Left hindlimb (tissue), 1 donor: Measurements from ENCODE around the gene NPL.

Source experiments
- DNase-seq: peaks from one replicate; pipeline ENCODE4 v3.0.0-alpha.2; 2018

NPL gene, protein sequence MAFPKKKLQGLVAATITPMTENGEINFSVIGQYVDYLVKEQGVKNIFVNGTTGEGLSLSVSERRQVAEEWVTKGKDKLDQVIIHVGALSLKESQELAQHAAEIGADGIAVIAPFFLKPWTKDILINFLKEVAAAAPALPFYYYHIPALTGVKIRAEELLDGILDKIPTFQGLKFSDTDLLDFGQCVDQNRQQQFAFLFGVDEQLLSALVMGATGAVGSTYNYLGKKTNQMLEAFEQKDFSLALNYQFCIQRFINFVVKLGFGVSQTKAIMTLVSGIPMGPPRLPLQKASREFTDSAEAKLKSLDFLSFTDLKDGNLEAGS

DNA sequence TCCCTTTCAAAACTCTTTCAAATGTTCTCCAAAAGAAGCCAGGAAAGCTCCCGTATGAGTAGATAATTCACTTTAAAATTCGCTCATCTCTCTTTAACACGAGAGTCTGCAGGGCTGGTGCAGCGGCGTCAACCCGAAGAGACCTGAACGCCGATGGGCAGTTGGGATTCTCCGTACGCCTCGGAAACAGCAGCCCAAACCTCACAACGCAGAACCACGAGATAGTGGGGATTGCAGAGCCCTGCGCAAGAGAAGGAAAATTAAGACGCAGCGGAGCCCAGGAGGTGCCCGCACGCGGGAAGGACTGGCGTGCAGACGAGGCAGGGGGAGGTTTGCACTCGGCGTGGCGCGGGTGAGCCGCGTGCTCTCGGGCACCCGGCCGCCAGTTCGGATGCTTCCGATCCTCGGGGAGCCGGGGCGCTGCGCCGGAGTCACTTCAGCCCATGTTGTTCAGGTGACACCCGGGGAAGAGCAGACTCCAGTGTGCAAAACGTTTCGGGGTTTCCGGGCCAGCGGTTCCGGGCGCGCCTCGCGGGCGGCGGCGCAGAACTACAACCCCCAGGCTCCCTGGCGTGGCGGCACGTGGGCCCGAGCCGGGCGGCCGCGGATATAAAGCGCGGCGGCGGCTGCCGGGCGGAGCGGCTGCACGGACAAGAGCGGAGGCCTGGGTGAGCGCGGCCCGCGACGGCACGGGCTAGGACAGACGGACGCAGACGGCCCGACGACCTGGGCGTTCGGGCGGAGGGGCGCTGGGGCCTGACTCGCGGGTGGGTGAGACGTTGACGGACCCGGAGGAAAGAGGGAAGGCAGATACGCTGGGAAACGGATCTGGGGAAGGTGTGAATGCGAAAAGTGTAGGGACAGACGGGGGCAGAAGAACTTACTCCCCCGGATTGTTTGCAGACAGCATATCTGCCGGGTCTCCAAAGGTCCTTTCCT, at the start of gene NPL:
Gene NPL, plus strand, starts transcription at position 636 of the 939 bp plus-strand sequence. CDS start 4,599 bp downstream, outside the sequence.
- peak; percentile 89 for DNase-seq

DNA sequence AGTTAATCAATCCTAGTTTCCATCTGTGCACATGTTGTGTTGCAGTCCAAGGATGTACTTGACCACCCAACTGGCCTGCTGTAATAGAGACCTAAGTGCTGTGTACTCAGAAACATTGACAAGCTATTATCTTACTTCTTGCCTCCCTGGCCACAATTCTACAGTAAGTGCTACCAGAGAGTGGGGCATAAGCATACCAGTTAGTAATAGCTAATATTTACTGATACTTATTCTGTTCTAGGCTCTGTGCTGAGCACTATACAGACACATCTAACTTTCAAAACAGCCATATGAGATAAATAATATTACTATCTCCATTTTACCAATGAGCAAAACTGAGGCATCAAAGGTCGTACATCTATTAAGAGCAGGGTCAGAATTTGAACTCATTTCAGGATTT, 49.5 kb upstream of the NPL start:
- DNase-seq = no peak

DNA sequence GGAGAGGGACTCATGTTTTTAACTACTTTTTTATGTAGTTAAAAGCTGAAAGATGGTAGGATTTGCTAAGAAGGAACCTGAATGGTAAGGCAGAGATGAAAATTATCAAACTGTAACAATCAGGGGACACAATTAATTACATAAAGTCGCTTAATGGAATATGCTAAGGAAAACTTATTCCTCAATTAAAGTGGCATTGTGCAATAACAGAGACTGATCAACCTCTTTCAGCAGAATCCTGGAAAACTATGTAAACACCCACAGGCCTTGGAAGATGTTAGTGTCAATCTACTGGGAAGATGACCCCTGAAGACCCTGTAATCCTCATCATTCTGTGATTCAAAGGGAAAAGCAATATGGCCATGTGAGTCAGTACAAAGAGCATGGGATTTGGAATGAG, 46.8 kb upstream of the NPL start:
- DNase-seq = no peak

DNA sequence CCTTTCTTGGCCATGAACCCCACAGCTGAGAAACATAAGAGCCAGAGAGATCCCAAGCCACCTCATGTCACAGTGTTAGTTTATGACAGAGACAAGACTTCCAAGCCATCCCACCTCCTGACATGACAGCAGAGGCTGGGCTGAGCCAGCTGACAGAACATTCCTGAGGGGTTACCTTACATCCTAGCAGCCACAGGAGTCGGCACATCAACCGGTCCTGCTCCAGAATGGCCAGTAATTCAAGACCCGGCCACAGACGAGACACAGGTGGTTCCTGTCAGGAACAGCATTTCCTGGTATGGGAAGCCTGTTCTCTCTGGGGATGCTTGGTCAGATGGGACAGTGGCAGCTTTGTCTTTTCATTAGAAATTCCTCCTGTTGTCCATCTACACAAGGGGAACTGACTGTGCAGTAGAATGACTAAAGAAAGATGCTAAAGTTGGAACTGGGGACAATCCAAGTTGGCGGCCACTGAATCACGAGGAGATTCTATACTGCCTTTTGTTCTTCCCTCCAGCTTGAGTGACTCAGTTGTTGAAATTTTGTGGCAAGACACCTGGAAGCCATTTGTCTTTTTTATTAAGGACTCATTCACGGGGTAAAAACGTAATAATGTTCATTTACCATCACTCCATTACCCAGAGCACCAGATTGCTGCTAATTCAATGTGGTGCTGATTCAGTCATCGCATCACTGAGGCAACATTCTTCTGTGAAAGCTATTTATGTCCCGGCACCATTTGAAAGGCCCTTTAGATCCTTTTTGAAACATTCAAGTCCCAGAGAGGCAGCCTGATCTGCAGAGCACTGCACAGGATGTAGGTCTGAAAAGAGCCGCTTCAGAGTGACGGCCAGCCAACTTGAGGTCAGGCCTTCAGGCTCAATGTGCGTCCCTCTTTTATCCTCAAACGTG, 37.2 kb upstream of the NPL start:
- no peak for DNase-seq

DNA sequence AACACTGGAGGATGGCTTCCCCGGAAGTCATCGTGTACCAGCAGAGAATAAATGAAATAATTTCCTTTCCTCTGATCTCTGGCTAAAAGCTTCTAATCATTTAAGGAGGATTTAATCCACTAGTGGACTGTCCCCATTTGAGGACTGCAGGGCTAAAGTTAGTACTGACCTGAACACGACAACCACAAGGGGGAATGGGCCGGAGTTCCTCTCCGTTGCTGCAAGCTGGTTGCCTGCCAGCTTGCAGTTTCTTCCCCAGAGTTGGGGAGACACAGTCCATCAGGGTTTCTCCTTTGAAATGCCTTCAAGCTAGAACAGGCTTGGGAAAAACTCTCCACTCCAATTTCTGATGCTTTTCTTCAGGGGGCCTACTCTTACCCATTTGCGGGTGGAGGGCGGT, 35.5 kb upstream of the NPL start:
- DNase-seq = no peak

DNA sequence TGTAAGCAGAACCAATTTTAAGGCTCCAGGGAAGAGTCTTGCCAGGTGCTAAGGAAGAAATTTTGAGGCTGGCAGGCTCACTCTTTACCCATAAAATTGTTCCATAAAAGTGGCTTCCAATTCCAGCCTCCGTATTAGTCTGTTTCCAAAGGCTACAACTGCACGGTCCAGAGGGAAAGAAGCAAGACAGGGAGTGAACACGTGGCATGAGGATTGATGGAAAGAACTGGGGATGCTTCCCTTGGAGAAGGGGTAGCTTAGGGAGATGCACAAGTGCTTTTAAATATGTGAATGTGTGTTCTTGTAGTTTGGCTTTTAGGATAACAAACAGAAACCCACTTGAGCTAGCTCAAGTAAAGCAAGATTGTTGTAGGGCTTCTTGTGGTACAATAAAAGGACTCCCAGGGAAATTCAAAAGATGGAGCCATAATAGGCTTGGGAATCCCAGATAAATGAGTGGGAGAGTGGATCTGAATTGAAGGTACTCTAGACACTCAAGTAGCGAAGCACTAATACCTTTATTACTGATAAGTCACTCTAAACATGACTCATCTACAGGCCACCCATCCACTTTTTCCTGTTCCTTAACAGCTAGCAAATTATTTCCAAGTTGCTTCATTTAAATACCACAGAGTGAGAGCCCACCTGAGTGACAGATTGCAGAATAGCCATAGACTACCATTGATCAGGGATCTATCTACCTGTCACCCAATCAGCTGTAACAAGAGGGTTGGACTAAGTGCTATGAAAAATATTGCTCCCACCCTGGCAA, 34.8 kb upstream of the NPL start:
- no peak for DNase-seq

DNA sequence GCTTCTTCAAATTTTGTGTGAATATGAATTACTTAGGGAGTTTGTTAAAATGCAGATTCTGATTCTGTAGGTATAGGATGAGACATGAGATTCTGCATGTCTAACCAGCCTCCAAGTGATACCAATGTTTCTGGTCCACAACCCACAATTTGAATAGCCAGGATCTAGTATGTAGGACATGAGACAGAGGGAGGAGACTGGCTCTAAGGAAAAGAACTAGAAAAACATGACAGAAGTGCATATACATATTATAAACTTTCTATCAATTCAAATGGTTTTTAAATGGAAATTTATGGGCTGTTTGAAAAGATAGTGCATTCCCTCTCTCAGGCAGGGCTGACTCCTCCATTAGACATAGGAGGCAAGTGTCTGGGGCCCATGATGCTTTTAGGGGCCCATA, 33.9 kb upstream of the NPL start:
- no peak for DNase-seq

DNA sequence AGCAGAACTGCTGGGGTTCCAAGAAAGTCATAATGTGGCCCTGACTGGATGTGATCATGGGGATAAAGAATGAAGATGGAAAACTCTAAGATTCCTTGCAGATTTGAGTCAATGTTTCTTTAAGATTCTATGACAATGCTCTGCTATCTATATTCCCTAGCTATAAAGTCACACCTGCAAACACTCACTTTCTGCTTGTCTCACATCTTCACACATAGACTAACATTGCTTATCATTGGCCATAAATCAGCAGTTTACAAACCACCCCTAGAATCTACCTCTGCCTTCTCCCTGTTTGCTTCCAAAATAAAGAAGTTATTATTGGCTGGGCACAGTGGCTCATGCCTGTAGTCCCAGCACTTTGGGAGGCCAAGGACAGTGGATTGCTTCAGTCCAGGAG, 33.1 kb upstream of the NPL start:
- no peak for DNase-seq

DNA sequence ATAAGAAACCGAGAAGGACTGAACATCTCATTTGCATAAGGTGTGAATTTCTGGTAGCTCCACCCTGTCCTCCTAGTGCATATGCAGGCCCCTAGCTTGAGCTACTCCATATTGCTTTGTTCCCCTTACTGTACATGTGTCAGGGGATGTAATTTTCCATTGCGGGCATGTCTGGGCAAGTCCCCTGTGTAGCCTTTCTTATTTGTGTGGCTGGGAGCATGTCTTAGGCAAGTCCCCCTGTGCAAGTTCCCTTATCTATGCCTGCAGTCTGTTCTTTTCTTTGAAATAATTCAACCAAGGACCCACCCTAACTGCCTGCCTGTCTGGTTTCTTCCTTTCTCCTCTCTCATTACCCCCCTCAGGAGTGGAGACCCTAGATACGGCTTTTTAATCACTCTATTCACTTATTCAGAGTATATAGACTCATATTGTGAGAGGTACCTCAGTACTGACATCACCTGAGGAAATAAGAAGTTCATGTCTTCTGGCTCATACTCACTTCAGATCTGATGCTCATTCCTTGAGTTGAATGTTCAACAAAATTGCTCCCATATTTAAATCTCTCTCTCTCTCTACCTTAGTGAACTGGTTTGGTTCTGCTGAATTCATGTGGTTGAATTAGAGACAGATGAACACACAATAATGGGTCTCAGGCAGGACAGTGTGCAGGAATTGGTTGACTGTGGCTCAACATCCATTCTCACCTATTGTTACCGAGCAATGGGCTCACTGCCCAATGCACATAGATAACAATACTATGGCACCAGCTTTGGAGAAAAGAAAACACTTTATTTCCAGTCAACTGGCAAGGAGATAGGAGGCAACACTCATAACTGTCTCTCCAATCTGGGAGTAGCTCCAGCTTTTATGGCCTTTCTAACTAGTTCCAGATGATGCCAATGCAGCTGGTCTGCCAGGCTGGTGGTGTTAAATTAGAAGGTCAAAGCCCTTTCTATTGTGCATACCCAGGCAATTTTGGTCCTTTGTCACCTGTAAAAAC, 27.9 kb upstream of the NPL start:
- no peak for DNase-seq

DNA sequence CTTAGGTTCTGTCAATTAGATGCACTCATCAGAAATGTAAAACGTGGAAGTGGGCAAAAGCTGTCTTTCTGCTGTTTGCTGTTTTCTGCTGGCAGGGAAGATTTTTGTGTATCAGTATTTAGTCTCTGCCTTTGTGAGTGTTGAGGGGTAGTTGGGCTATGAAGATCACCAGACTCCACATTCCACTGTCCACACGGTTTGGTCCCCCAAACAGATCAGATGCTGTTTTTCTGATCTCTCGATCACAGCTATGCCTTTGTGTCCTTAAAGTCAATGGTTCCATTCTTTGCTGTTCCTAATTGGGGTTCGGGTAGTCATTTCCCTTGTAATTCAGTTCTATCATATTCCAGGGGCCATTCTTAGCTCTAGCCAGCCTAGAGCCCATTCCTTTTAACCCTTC, 27.0 kb upstream of the NPL start:
- DNase-seq = no peak

DNA sequence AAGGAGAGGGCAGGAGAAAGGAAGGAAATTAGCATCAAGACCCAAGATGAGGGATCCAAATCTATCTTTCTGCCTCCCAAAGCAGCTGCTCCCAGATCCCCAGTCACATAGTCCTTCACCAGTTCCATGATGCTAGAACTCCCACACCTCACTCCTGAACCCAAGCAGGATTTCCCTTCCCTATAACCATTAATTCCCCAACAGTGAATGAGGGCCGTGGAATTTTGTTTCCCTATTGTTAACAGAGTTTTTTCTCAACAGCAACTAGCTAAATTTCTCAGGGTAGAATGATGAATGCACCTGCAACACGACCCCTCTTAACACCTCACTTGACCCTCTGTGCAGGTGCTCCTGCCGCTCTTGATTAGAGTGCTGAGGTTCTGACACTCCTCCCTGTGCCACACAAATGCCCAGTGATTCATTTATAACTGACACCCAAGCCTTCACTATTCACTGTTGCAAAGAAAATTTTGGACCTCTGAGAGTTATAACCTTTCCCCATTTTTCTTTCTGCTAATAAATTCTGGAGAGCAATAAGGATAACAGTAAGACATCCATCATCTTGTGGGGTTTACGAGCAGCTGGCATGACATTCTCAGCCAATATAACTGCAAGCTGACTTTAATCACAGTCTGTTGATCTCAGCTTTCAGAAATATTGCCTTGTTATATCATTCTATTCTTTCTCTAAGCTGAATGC, 25.4 kb upstream of the NPL start:
- no peak for DNase-seq

DNA sequence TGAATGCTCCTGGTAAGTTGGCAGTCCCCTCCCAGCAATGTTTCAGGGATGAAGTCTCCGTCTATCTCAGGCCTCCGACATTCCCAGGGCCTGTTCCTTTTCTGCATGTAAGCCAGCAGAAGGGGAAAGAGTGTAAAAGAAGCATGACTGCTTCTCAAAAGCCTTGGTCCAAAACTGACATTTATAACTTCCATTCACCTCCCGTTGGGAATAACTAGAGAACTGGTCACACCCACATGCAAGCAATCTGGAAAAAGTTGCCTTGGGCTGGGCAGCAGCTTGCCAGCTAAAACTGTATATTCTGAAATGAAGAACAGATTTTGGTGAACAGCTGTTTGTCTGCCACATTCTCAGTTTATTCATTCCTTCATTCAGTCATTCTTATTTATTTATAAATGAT, 24.2 kb upstream of the NPL start:
- DNase-seq = no peak

DNA sequence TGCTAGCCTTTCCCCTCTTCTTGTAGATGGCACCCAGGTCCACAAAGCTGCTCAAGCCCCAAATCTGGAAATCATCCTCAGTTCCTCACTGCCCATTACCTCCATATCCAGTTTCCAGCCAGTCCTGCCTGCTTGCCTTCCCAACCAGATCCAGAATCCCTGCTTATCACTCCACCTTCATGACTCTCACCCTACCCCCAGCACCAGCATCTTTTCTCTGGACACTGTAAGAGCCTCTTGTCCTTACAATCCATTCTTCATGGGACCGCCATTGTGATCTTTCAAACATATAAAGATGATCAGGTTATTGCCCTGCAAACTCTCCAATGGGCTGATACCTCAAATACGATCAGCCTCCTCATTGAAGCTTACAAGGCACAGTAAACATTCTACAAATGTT, 23.5 kb upstream of the NPL start:
- no peak for DNase-seq

DNA sequence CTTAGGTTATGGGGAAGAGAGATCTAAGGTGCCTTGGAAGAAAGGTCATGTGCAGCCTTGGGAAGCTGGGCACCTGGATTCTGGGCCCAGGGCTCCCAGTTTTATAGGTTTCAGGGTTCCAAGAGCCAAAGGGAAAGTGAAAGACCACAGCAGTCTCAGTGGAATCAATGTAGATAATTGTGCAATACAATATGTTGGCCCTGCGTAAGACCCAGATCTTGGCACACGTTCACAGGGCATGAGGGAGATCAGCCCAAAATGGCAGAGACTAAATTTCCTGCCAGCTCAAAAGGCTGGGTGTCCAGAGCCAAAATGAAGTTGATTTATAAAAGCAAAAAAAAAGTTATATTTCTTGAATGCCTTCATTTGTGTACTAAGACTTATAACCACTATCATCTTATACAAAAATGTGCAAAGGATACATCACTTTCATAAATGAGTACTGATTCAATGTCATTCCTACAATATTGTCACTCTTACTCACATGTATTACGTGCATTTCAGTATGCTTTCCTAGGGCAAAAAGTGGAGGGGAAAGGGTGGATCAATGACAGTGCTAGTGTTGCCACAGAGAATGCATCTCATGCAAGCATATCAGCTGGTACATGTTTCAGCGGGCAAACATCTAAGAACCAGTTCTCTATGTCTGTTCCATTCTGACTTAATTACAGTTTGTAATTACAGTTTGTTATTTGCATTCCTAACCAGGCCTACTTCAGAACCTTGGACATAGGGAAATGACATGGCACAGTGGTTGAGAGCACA, 22.5 kb upstream of the NPL start:
- DNase-seq = no peak

DNA sequence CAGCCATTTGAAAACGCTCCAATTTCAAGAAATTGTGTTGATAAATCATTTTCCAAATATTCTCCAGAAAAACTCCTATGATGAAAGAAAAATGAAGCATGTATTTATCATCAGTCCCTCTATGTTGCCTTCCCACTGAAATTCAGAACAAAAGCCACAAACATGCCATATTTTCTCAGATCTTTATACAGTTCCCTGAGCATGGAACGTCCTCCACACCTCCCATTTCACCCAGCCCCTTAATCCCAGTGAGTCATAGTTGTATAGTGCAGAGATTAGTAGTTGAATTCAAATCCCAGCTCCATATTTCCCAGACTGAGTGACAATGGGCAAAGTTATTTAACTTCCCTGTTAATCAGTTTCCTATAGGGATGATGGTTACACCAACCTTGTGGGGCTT, 20.6 kb upstream of the NPL start:
- no peak for DNase-seq

DNA sequence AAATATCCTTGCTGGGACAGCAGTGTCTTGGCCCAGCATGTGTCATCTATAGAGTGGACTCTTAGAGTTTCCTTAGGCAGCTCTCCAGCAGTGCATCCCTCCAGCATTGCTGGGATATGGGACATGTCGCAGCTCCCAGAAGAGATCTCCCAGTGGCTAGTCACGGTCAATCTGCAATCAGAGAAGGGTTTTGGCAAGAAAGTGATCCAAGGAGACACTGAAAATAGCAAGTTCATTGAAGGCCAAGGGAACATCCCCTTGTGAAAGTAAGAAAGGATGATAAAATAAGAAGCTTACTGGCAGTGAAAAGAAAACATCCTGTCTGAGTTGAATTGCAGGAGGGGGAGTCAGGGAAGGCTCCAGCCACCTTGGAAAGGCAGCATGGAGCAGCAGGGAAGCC, 19.3 kb upstream of the NPL start:
- DNase-seq = no peak

DNA sequence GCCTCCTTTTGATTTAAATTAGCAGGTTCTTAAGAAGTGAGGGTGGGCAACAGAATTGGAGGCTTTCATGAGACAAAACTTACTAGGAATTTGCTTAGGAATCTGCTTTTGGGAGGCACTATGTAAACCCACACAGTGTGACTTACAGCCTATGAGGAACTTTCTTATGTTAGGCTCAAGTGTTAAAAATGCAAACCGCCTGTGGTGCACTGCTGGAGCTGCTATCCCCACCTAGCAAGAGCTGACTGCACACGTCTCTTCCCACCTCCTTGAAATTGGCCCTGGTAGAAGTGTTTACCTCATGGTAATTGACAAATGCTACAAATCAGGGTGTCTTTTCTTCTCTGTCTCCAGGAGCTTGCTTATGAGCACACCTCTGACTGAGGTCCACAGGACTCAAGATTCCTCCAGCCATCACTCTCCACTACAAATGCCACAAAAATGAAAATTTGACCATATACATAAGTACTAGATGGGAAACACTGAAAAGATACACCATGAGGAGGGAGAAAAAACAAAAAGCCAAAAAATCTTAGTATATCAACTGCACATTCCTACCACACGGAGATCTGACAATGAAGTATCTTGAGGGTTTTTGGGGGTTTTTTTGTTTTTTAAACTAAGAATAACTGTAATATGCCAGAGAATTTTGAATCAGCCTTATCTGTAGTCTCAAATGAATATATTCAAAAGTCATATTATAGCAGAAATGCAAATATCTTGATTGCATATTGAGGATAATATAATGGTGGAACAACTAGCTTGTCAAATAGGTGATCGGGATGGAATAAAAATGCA, 18.2 kb upstream of the NPL start:
- DNase-seq = no peak

DNA sequence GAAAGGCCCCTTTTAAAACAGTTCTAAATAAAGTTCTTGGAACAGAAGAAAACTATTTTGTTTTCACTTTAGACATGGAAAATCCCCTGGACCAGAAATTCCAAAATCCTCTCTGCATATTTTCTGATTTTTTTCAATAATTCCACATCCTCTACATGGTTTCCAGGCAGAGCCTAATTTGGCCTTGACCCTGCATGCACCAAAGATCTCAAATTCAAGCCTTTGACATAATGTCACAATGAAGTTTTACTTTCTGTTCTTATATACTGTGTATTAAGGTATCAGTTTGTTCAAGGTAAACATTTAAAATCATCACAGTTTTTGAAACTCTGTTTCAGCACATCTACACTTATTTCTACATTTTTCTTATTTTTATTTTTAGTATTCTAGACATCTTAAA, 12.2 kb upstream of the NPL start:
- DNase-seq = no peak

DNA sequence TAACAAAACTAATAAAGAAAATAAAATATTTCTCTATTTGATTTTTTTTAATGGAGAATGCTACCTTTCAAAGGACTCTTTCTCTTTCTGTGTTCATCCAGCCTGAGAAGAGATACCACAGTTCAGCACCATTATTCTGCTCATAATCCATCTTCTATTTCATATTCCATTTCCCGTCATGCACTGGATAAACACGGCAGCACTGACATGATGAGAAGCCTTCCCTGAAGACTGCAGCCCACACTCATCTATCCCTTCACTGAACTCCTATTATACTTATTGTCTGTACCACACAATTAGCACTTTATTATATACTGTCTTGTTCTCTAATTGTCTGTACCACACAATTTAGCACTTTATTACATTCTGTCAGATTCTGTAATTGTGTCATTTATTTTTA, 10.7 kb upstream of the NPL start:
- DNase-seq = no peak
